SK-N-SH (cell line): ENCODE results near the gene PIPOX. TPM values are rescaled to one million over a fixed set of nuclear protein-coding genes. Genes with fewer than 3 reads are reported as not detected.

Experiments used
- CTCF ChIA-PET: fragments of 300-600, 350-600 bp; formaldehyde crosslinking; extraction: SDS; loops from one replicate; lab custom pipeline; 2021; lab: Yijun Ruan, JAX
- POLR2A ChIA-PET: fragments of 350-600 bp; sonication (Branson Sonifier 250); formaldehyde crosslinking; extraction: SDS; loops from one replicate; lab custom pipeline; 2020; ENCODE audit warnings: antibody characterized with exemption, inconsistent platforms; lab: Yijun Ruan, JAX
- DNase-seq: peaks from one replicate; pipeline ENCODE4 v3.0.0; 2012
- H2AFZ ChIP-seq: fragments of 200-600 bp; sonication (generic); 2 replicates; pipeline ENCODE4 v1.8.1; 2016; ENCODE audit warnings: antibody characterized with exemption, mild to moderate bottlenecking, low read depth
- H3F3A ChIP-seq: fragments of 200-600 bp; sonication (generic); replicated peaks from 2 replicates; pipeline ENCODE3; 2016; ENCODE audit warnings: antibody characterized with exemption, mild to moderate bottlenecking; ENCODE audit not compliant: insufficient read depth
- H3K27ac ChIP-seq, 2 experiments: fragments of 200-500 bp in 1 of 2; fragments of 200-600 bp in 1 of 2; sonication (Bioruptor generic) in 1 of 2; sonication (generic), shearing (Covaris generic) in 1 of 2; 2 replicates each; pipeline versions ENCODE4 v1.5.1 to v1.6.1; 2014 to 2016; ENCODE audit warnings: low read depth in 2 of 2, inconsistent platforms in 1 of 2, low read length in 1 of 2, mild to moderate bottlenecking in 1 of 2, mixed read lengths in 1 of 2
- H3K27me3 ChIP-seq: fragments of 200-600 bp; sonication (generic), shearing (Covaris generic); 2 replicates; pipeline ENCODE4 v1.6.1; 2016; ENCODE audit warnings: mixed run types; ENCODE audit not compliant: insufficient read depth
- H3K36me3 ChIP-seq, 2 experiments: fragments of 200-500 bp in 1 of 2; fragments of 200-600 bp in 1 of 2; sonication (Bioruptor generic) in 1 of 2; sonication (generic) in 1 of 2; replicated peaks in 1 of 2; 2 replicates each; pipeline versions ENCODE3 to v1.5.1; 2014 to 2016; ENCODE audit warnings: low read length in 1 of 2, mild to moderate bottlenecking in 1 of 2; ENCODE audit not compliant: insufficient read depth in 2 of 2, control insufficient read depth in 1 of 2
- H3K4me1 ChIP-seq, 2 experiments: fragments of 200-500 bp in 1 of 2; fragments of 200-600 bp in 1 of 2; sonication (Bioruptor generic) in 1 of 2; sonication (generic), shearing (Covaris generic) in 1 of 2; 2 replicates each; pipeline versions ENCODE4 v1.5.1 to v1.6.1; 2014 to 2016; ENCODE audit warnings: low read depth in 1 of 2, low read length in 1 of 2, mixed run types in 1 of 2; ENCODE audit not compliant: insufficient read depth in 2 of 2, control insufficient read depth in 1 of 2
- H3K4me2 ChIP-seq: fragments of 200-600 bp; sonication (generic), shearing (Covaris generic); 2 replicates; pipeline ENCODE4 v1.6.1; 2017; ENCODE audit warnings: mixed run types
- H3K4me3 ChIP-seq, 2 experiments: fragments of 200-500 bp in 1 of 2; fragments of 200-600 bp in 1 of 2; sonication (Bioruptor generic) in 1 of 2; sonication (generic), shearing (Covaris generic) in 1 of 2; 2 replicates each; pipeline versions ENCODE4 v1.5.1 to v1.8.1; 2014 to 2016; ENCODE audit warnings: low read depth in 2 of 2, inconsistent platforms in 1 of 2, low read length in 1 of 2, mild to moderate bottlenecking in 1 of 2, mixed read lengths in 1 of 2, moderate library complexity in 1 of 2
- H3K79me2 ChIP-seq: fragments of 200-600 bp; sonication (generic); 2 replicates; pipeline ENCODE4 v1.8.1; 2017; ENCODE audit warnings: mild to moderate bottlenecking; ENCODE audit not compliant: insufficient read depth
- H3K9ac ChIP-seq: fragments of 200-600 bp; sonication (generic); 2 replicates; pipeline ENCODE4 v1.6.1; 2017; ENCODE audit warnings: mixed run types
- H3K9me2 ChIP-seq: fragments of 200-600 bp; sonication (generic); 2 replicates; pipeline ENCODE4 v1.6.1; 2017; ENCODE audit warnings: mixed run types
- H3K9me3 ChIP-seq: fragments of 200-600 bp; sonication (generic); 2 replicates; pipeline ENCODE4 v1.6.1; 2017; ENCODE audit warnings: mixed run types, mild to moderate bottlenecking, moderate library complexity
- H4K20me1 ChIP-seq: fragments of 200-600 bp; sonication (generic); 2 replicates; pipeline ENCODE4 v1.6.1; 2017; ENCODE audit warnings: mild to moderate bottlenecking, mixed run types; ENCODE audit not compliant: insufficient read depth
- CHD2 ChIP-seq: fragments of 150-350 bp; IDR thresholded peaks from 2 replicates; pipeline ENCODE4 v1.6.1; 2018; ENCODE audit warnings: low read length; ENCODE audit not compliant: partially characterized antibody
- ELF1 ChIP-seq: IDR thresholded peaks from 2 replicates; pipeline ENCODE4 v1.4.0; 2012
- EP300 ChIP-seq, 2 experiments: IDR thresholded peaks; 2 replicates each; pipeline versions ENCODE4 v1.4.0 to v1.6.1; 2012; ENCODE audit warnings: borderline replicate concordance in 1 of 2, low read depth in 1 of 2, low read length in 1 of 2
- EZH2phosphoT487 ChIP-seq: fragments of 200-600 bp; sonication (generic); IDR thresholded peaks from 2 replicates; pipeline ENCODE4 v1.6.1; 2017; ENCODE audit warnings: low read depth, mixed run types, mild to moderate bottlenecking, antibody characterized with exemption, moderate library complexity, borderline replicate concordance
- FOXJ3 ChIP-seq: sonication (generic); formaldehyde crosslinking; IDR thresholded peaks from 2 replicates; pipeline ENCODE4 v1.5.1; 2020; ENCODE audit warnings: mild to moderate bottlenecking, missing genetic modification reagents
- MAX ChIP-seq: IDR thresholded peaks from 2 replicates; pipeline ENCODE4 v1.4.0; 2012; ENCODE audit warnings: low read depth
- MEF2A ChIP-seq: IDR thresholded peaks from 2 replicates; pipeline ENCODE4 v1.4.0; 2012; ENCODE audit warnings: low read depth, borderline replicate concordance
- MXI1 ChIP-seq: IDR thresholded peaks from 2 replicates; pipeline ENCODE4 v1.6.1; 2012; ENCODE audit warnings: mild to moderate bottlenecking, low read depth, low read length, improper control_type of control experiment
- NFIC ChIP-seq: IDR thresholded peaks from 2 replicates; pipeline ENCODE4 v1.4.0; 2012; ENCODE audit warnings: borderline replicate concordance
- PBX3 ChIP-seq: IDR thresholded peaks from 2 replicates; pipeline ENCODE4; 2012
- POLR2AphosphoS5 ChIP-seq: IDR thresholded peaks from 2 replicates; pipeline ENCODE4 v1.6.1; 2012; ENCODE audit warnings: low read depth, low read length
- RAD21 ChIP-seq: IDR thresholded peaks from 2 replicates; pipeline ENCODE4 v1.6.1; 2012; ENCODE audit warnings: mild to moderate bottlenecking, low read length
- TAF1 ChIP-seq: IDR thresholded peaks from 2 replicates; pipeline ENCODE4 v1.6.1; 2012; ENCODE audit warnings: low read depth, mild to moderate bottlenecking, low read length, moderate library complexity, borderline replicate concordance
- TCF12 ChIP-seq: IDR thresholded peaks from 2 replicates; pipeline ENCODE4 v1.4.0; 2012
- TEAD4 ChIP-seq: IDR thresholded peaks from 2 replicates; pipeline ENCODE4 v1.4.0; 2012; ENCODE audit warnings: mild to moderate bottlenecking, borderline replicate concordance; ENCODE audit not compliant: insufficient read depth
- USF1 ChIP-seq: IDR thresholded peaks from 2 replicates; pipeline ENCODE4 v1.4.0; 2012; ENCODE audit warnings: low read depth, borderline replicate concordance
- WGBS: methylation state at CpG from one replicate; pipeline ENCODE4 v1.1.6; 2017; ENCODE audit warnings: low lambda C conversion rate; 5-methylcytosine and 5-hydroxymethylcytosine counted together
- polyA plus RNA-seq, 3 experiments: library from polyadenylated mRNA; depleted of rRNA; stranded (reverse); fragments of >200 nt; gene quantifications; 2 replicates each; pipeline ENCODE4 v1.2.3, GENCODE V29; 2012
- TF ChIP-seq, protein P1 (sequence below): fragments of 150-350 bp; IDR thresholded peaks from 2 replicates; pipeline ENCODE4 v1.6.1; 2017; ENCODE audit warnings: antibody characterized with exemption, low read length, low read depth, borderline replicate concordance

Gene PIPOX
- polyA plus RNA-seq, 1 of the 3 experiments (the other 2 are of a cell fraction): 0.31 TPM

DNA sequence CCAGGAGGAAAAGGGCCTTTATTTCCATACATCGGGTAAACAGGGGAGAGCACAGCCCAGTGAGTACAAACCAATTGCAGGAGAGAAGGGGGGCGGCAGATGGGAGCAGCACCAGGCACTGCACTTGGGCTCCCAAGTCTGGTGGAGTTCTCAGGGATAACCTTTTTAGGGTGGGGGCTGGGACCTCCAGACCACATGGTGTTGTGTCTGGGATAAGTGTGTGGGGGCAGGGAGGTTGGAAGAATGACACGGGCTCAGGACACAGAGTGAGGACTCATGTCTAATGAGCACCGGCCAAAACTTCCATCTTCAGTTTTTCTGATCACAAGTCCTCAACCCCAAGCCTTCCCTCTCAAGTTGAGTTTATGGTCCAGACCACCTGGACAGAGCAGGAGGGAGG is 30.6 kb downstream of the PIPOX start:
- H3K9me3 ChIP-seq: no peaks in the 10 kb centered on the region
- H3F3A ChIP-seq: no peaks in the 10 kb centered on the region
- CTCF ChIA-PET: interaction anchor here (1.1 to 1.5 kb wide), 2 partner anchors 12 to 14 kb away, joined by 3 read pairs; no protein-coding TSS in a partner anchor

DNA sequence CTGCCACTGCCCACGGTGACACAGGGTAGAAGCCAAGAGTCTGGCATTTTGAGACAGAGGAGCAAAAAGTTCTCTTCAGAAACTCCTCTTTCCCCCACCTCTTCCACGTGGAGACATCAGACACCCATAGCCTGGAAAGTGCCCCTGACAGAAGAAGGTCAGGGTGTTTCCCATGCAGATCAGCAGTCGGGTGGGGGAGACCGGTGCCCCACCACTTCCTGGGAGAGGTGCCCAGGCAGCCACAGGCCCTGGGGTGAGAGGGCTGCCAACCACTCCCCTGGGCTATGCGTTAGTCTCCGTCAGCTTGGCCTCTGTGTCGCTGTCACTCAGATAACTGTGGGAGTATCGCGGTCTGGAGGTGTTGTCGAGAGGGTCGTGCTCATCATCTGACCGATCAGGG is 31.5 kb downstream of the PIPOX start:
- Histone ChIP-seq H2AFZ (no peak overlapping the region), H3F3A (no peaks in the 10 kb centered on the region), H3K27ac (no peak overlapping the region), H3K9ac (no peak overlapping the region), H3K9me2 (no peaks in the 10 kb centered on the region), H3K27me3 (no peaks in the 10 kb centered on the region), H3K36me3 (peaks cover 0 to 3% of the 10 kb centered on the region in 2 experiments), H3K4me1 (peaks cover 6 to 12% of the 10 kb centered on the region in 2 experiments; a peak in 1 of 4 replicates), H4K20me1 (no peaks in the 10 kb centered on the region), H3K4me3 (no peak overlapping the region), H3K9me3 (no peaks in the 10 kb centered on the region), H3K79me2 (no peaks in the 10 kb centered on the region), H3K4me2 (no peak overlapping the region)
- 90% methylated on average over 11 of the region's 12 CpGs for WGBS
- TF ChIP-seq EZH2phosphoT487 (no peak), MEF2A (no peak), TAF1 (no peak), FOXJ3 (CRISPR knock-in tag) (no peak), ELF1 (no peak)
- TF ChIP-seq, protein P1, sequence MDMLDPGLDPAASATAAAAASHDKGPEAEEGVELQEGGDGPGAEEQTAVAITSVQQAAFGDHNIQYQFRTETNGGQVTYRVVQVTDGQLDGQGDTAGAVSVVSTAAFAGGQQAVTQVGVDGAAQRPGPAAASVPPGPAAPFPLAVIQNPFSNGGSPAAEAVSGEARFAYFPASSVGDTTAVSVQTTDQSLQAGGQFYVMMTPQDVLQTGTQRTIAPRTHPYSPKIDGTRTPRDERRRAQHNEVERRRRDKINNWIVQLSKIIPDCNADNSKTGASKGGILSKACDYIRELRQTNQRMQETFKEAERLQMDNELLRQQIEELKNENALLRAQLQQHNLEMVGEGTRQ: no peak
- ChIA-PET CTCF (interaction anchor here (1.3 kb wide), 1 partner anchor 42 kb away, joined by 3 read pairs; no protein-coding TSS in a partner anchor), POLR2A (no interaction called here)
- no peak for DNase-seq

More for the DNA sequence above, 30.6 kb downstream of the PIPOX start:
- H3K9ac ChIP-seq: no peak overlapping the region
- no peak for DNase-seq
- no peak overlapping the region for H2AFZ ChIP-seq
- H3K79me2 ChIP-seq: no peaks in the 10 kb centered on the region
- no peak overlapping the region for H3K4me2 ChIP-seq
- WGBS: 90% methylated on average over 4 of the region's 4 CpGs
- no peaks in the 10 kb centered on the region for H3K27me3 ChIP-seq
- no peaks in the 10 kb centered on the region for H3K9me2 ChIP-seq
- no peak overlapping the region for H3K4me3 ChIP-seq
- H4K20me1 ChIP-seq: no peaks in the 10 kb centered on the region
- H3K4me1 ChIP-seq: peaks cover 4 to 6% of the 10 kb centered on the region in 2 experiments; a peak in 1 of 4 replicates
- no peak overlapping the region for H3K27ac ChIP-seq
- POLR2A ChIA-PET: no interaction called here
- no peaks in the 10 kb centered on the region for H3K36me3 ChIP-seq
- TF ChIP-seq MAX (no peak), TAF1 (no peak), POLR2AphosphoS5 (no peak), MXI1 (no peak), PBX3 (no peak), USF1 (no peak), NFIC (no peak), FOXJ3 (CRISPR knock-in tag) (no peak), TCF12 (no peak), EP300 (IDR thresholded peaks at IDR 0.05; ENCODE audit: borderline replicate concordance in 1 of 2, low read depth in 1 of 2, low read length in 1 of 2) (no peak), RAD21 (no peak), CHD2 (no peak), EZH2phosphoT487 (no peak), TEAD4 (no peak)
- TF ChIP-seq, protein P1: no peak
